Skeletal muscle tissue (tissue), 4 donors: ENCODE data around the gene KCNK2. TPM values are rescaled to one million over a fixed set of nuclear protein-coding genes. Genes with fewer than 3 reads are reported as not detected.

Experiments
- H3K27ac ChIP-seq: one replicate; pipeline ENCODE4 v1.7.0; 2013; ENCODE audit warnings: mild to moderate bottlenecking, low read depth, low read length, inconsistent platforms
- H3K27me3 ChIP-seq, 3 donors: one replicate each; pipeline ENCODE4 v1.7.0; 2013; ENCODE audit warnings: low read length in 3 of 3; ENCODE audit not compliant: control insufficient read depth in 3 of 3, insufficient read depth in 3 of 3
- H3K36me3 ChIP-seq, 3 donors: one replicate each; pipeline ENCODE4 v1.7.0; 2013; ENCODE audit warnings: low read length in 3 of 3; ENCODE audit not compliant: control insufficient read depth in 3 of 3, insufficient read depth in 3 of 3
- H3K4me1 ChIP-seq, 3 donors: one replicate each; pipeline ENCODE4 v1.7.0; 2013; ENCODE audit warnings: low read length in 3 of 3, mild to moderate bottlenecking in 3 of 3; ENCODE audit not compliant: control insufficient read depth in 3 of 3, insufficient read depth in 3 of 3
- H3K4me3 ChIP-seq, 3 donors: one replicate each; pipeline ENCODE4 v1.7.0; 2013; ENCODE audit warnings: low read length in 3 of 3
- H3K9ac ChIP-seq, 3 donors: one replicate each; pipeline ENCODE4 v1.7.0; 2013; ENCODE audit warnings: low read length in 3 of 3, mild to moderate bottlenecking in 3 of 3, moderate library complexity in 2 of 3, low read depth in 1 of 3
- H3K9me3 ChIP-seq, 3 donors: one replicate each; pipeline ENCODE4 v1.7.0; 2013; ENCODE audit warnings: low read length in 3 of 3; ENCODE audit not compliant: control insufficient read depth in 3 of 3
- total RNA-seq: library from RNA; depleted of rRNA; stranded (reverse); fragments of >200 nt; gene quantifications from one replicate; pipeline ENCODE4 v1.2.3, GENCODE V29; 2014
- donor health status: Osteomylitis.

KCNK2 gene
- 2.6 TPM for total RNA-seq

GRCh38 chr1:215082532-215083382 is at the start of gene KCNK2:
TSS of gene KCNK2 (plus strand) at chr1:215082737. CDS start at chr1:215083386, 649 bp downstream.
- Histone ChIP-seq H3K4me1 (peaks cover 5 to 9% (median 6%) of the 10 kb centered on the region in 3 donors), H3K4me3 (peak within 1 kb of the TSS; percentile 56 to 65 (median 58)), H3K27ac (no peak within 1 kb of the TSS), H3K27me3 (peaks cover 19 to 23% (median 20%) of the 10 kb centered on the region in 3 donors), H3K9ac (peak within 1 kb of the TSS in 1 of 3 donors; percentile 40), H3K9me3 (no peaks in the 10 kb centered on the region), H3K36me3 (no peaks in the 10 kb centered on the region)

- H3K36me3 ChIP-seq, result no peaks in the 10 kb centered on the region
Measured at GRCh38 chr1:215032911-215033526, 49.5 kb upstream of the KCNK2 start.

GRCh38 chr1:215040190-215040589 is 42.3 kb upstream of the KCNK2 start:
- H3K27ac ChIP-seq, result no peak overlapping the region
- no peak overlapping the region for H3K4me3 ChIP-seq
- no peaks in the 10 kb centered on the region for H3K36me3 ChIP-seq
- H3K9ac ChIP-seq, result no peak overlapping the region
- H3K27me3 ChIP-seq, result no peaks in the 10 kb centered on the region
- no peaks in the 10 kb centered on the region for H3K4me1 ChIP-seq
- H3K9me3 ChIP-seq, result no peaks in the 10 kb centered on the region

More at GRCh38 chr1:215032911-215033526, 49.5 kb upstream of the KCNK2 start:
- Histone ChIP-seq H3K4me3 (no peak overlapping the region), H3K27me3 (no peaks in the 10 kb centered on the region), H3K4me1 (no peaks in the 10 kb centered on the region), H3K9ac (no peak overlapping the region), H3K9me3 (no peaks in the 10 kb centered on the region), H3K27ac (no peak overlapping the region)

GRCh38 chr1:215043401-215043800 is 39.1 kb upstream of the KCNK2 start:
- Histone ChIP-seq H3K27ac (no peak overlapping the region), H3K36me3 (no peaks in the 10 kb centered on the region), H3K27me3 (no peaks in the 10 kb centered on the region), H3K9ac (no peak overlapping the region), H3K9me3 (no peaks in the 10 kb centered on the region), H3K4me1 (no peaks in the 10 kb centered on the region), H3K4me3 (no peak overlapping the region)

- Histone ChIP-seq H3K9ac (no peak overlapping the region), H3K4me3 (no peak overlapping the region), H3K36me3 (no peaks in the 10 kb centered on the region), H3K9me3 (peaks cover 0 to 2% (median 0%) of the 10 kb centered on the region in 3 donors), H3K4me1 (no peaks in the 10 kb centered on the region), H3K27ac (no peak overlapping the region), H3K27me3 (no peaks in the 10 kb centered on the region)
Measured at GRCh38 chr1:215044151-215044550, 38.4 kb upstream of the KCNK2 start.

- Histone ChIP-seq H3K4me3 (no peak overlapping the region), H3K27ac (no peak overlapping the region)
Measured at GRCh38 chr1:215045698-215046308, 36.7 kb upstream of the KCNK2 start.

GRCh38 chr1:215052256-215053015 is 30.1 kb upstream of the KCNK2 start:
- no peaks in the 10 kb centered on the region for H3K36me3 ChIP-seq
- no peak overlapping the region for H3K9ac ChIP-seq
- no peaks in the 10 kb centered on the region for H3K4me1 ChIP-seq
- H3K4me3 ChIP-seq, result no peak overlapping the region
- H3K27me3 ChIP-seq, result no peaks in the 10 kb centered on the region
- H3K9me3 ChIP-seq, result peaks cover 0 to 2% (median 0%) of the 10 kb centered on the region in 3 donors
- no peak overlapping the region for H3K27ac ChIP-seq

More at GRCh38 chr1:215045698-215046308, 36.7 kb upstream of the KCNK2 start:
- no peaks in the 10 kb centered on the region for H3K36me3 ChIP-seq
- H3K9me3 ChIP-seq, result peaks cover 0 to 2% (median 0%) of the 10 kb centered on the region in 3 donors
- H3K9ac ChIP-seq, result no peak overlapping the region
- H3K4me1 ChIP-seq, result no peaks in the 10 kb centered on the region
- H3K27me3 ChIP-seq, result no peaks in the 10 kb centered on the region

GRCh38 chr1:215054266-215054665 is 28.3 kb upstream of the KCNK2 start:
- H3K4me3 ChIP-seq, result no peak overlapping the region
- H3K9me3 ChIP-seq, result no peaks in the 10 kb centered on the region
- no peaks in the 10 kb centered on the region for H3K4me1 ChIP-seq
- no peaks in the 10 kb centered on the region for H3K36me3 ChIP-seq
- no peaks in the 10 kb centered on the region for H3K27me3 ChIP-seq
- H3K27ac ChIP-seq, result no peak overlapping the region
- H3K9ac ChIP-seq, result no peak overlapping the region

GRCh38 chr1:215055281-215055935 is 27.1 kb upstream of the KCNK2 start:
- Histone ChIP-seq H3K9me3 (no peaks in the 10 kb centered on the region), H3K27ac (no peak overlapping the region), H3K27me3 (no peaks in the 10 kb centered on the region), H3K36me3 (no peaks in the 10 kb centered on the region), H3K4me3 (no peak overlapping the region), H3K4me1 (no peaks in the 10 kb centered on the region), H3K9ac (no peak overlapping the region)
